NT2/D1 (cell line): ENCODE data around the gene TSPAN17.

Experiments used
- YY1 ChIP-seq: IDR thresholded peaks from 2 replicates; pipeline ENCODE4 v1.6.1; 2011; ENCODE audit not compliant: insufficient read length, insufficient read depth
- ZNF274 ChIP-seq: IDR thresholded peaks from 2 replicates; pipeline ENCODE4 v1.6.1; 2011; ENCODE audit warnings: mild to moderate bottlenecking, low read depth, low read length

DNA sequence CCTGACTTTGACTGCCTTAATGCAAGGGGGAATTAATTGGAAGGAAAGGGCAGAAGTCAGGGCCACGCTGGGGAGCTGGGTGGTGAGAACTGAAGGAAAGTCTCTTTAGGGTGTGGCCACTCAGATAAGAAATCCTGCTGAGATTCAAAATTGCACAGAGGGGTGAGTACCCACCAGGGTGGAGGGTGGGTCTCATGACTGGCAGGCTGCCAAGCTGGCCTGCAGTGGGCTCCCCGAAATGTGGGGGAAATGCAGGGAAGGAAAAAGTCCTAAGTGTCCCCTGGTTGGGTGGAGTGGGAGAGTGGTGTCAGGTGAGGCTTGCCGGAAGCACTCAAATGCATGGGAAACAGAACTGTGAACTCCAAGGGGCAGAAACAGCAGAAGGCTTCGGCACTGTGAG is 24.1 kb downstream of the TSPAN17 start:
- no peak for TF ChIP-seq YY1
- no peak for TF ChIP-seq ZNF274
